Measurements from ENCODE around the gene IRX2.

- TF ChIP-seq EZH2 (IDR thresholded peaks at IDR 0.05; ENCODE audit: borderline replicate concordance, insufficient read depth, low read length, poor library complexity, severe bottlenecking): no peak
- no peak for TF ChIP-seq RAD21 (conservative IDR thresholded peaks at IDR 0.05)
Measured at GRCh38 chr5:2724831-2725230, 26.6 kb downstream of the IRX2 start.

Measured in neural cell (in vitro differentiated cells).